Small intestine (tissue), 16 donors: ENCODE results near the gene ADAMTS19. TPM values are rescaled to one million over a fixed set of nuclear protein-coding genes. Genes with fewer than 3 reads are reported as not detected.
"Not testable (repeated sequence)": the region's sequence is repeated elsewhere in the genome, so short reads cannot be mapped to it uniquely, and the experiment has no call there.

Experiments used
- DNase-seq, 2 donors: peaks; one replicate each; pipeline versions ENCODE4 v3.0.0 to v3.0.0-alpha.2; 2013
- FAIRE-seq: peaks from 2 replicates; lab custom pipeline; 2012; peaks lifted over from hg19 to GRCh38; lab: Jason Lieb, UNC
- H3K27ac ChIP-seq, 3 donors: one replicate each; pipeline ENCODE4 v1.5.1; 2013; ENCODE audit warnings: low read length in 2 of 3, mild to moderate bottlenecking in 2 of 3, control low read depth in 1 of 3, inconsistent platforms in 1 of 3, low read depth in 1 of 3, moderate library complexity in 1 of 3
- H3K27me3 ChIP-seq, 3 donors: one replicate each; pipeline ENCODE4 v1.6.1; 2013; ENCODE audit warnings: low read length in 3 of 3, inconsistent platforms in 1 of 3; ENCODE audit not compliant: control insufficient read depth in 3 of 3, insufficient read depth in 3 of 3
- H3K36me3 ChIP-seq, 3 donors: one replicate each; pipeline ENCODE4 v1.6.1; 2013; ENCODE audit warnings: low read length in 3 of 3, inconsistent platforms in 1 of 3, low read depth in 1 of 3, mild to moderate bottlenecking in 1 of 3, moderate library complexity in 1 of 3; ENCODE audit not compliant: control insufficient read depth in 3 of 3, insufficient read depth in 2 of 3
- H3K4me1 ChIP-seq, 3 donors: one replicate each; pipeline ENCODE4 v1.6.1; 2013; ENCODE audit warnings: low read length in 2 of 3, inconsistent platforms in 1 of 3, low read depth in 1 of 3, mild to moderate bottlenecking in 1 of 3, moderate library complexity in 1 of 3; ENCODE audit not compliant: control insufficient read depth in 3 of 3, insufficient read depth in 2 of 3
- H3K4me3 ChIP-seq, 3 donors: one replicate each; pipeline ENCODE4 v1.5.1; 2013; ENCODE audit warnings: low read length in 3 of 3, control low read depth in 1 of 3, inconsistent platforms in 1 of 3, low read depth in 1 of 3, mild to moderate bottlenecking in 1 of 3, moderate library complexity in 1 of 3
- H3K9me3 ChIP-seq, 2 donors: one replicate each; pipeline ENCODE4 v1.6.1; 2013; ENCODE audit warnings: low read depth in 1 of 2, low read length in 1 of 2; ENCODE audit not compliant: control insufficient read depth in 2 of 2, insufficient read depth in 1 of 2
- WGBS, 3 donors: extraction: QIAGEN DNeasy Blood & Tissue Kit; methylation state at CpG; one replicate each; pipeline ENCODE4 v1.1.7; 2013; 5-methylcytosine and 5-hydroxymethylcytosine counted together
- long read RNA-seq, 10 donors: transcript quantifications; one replicate each; lab custom pipeline, GENCODE V29; 2026
- polyA plus RNA-seq, 4 donors: library from polyadenylated mRNA; stranded (reverse) in 3 of 4; unstranded in 1 of 4; fragments of 200-250 nt in 3 of 4; fragments of 120-200 nt in 1 of 4; gene quantifications; one replicate each; pipeline versions ENCODE4 v1.2.1 to v1.2.3, GENCODE V29; 2013
- donor health status: healthy with polysubstance abuse.
- donor health status: control.
- donor health status: control.
- donor health status: Bipolar disorder and iron deficiency.
- donor health status: healthy.

Gene ADAMTS19
- polyA plus RNA-seq: 1 to 10 TPM in 1 of 4 donors, under 1 TPM in 1, not detected in 2; 0.28 to 2.5 TPM
- long read RNA-seq, donor 1: 0 reads
- long read RNA-seq, donor 2, full-length matches to known transcripts: 1 of 1 reads
- long read RNA-seq, donor 2, partial matches to known transcripts: 0 of 1 reads
- long read RNA-seq, donor 2, other reads (novel, unspliced or antisense): 0 of 1 reads
- long read RNA-seq, donor 3: 0 reads
- long read RNA-seq, donor 4: 0 reads
- long read RNA-seq, donor 5: 0 reads
- long read RNA-seq, donor 6: 0 reads
- long read RNA-seq, donor 7, full-length matches to known transcripts: 1 of 1 reads
- long read RNA-seq, donor 7, partial matches to known transcripts: 0 of 1 reads
- long read RNA-seq, donor 7, other reads (novel, unspliced or antisense): 0 of 1 reads
- long read RNA-seq, donor 8: 0 reads
- long read RNA-seq, donor 9: 0 reads
- long read RNA-seq, donor 10: 0 reads

- Histone ChIP-seq H3K4me3 (peak within 1 kb of the TSS; percentile 23 to 73 (median 52)), H3K4me1 (peaks cover 0 to 5% (median 0%) of the 10 kb centered on the region in 3 donors), H3K27me3 (peaks cover 0 to 13% (median 10%) of the 10 kb centered on the region in 3 donors), H3K9me3 (no peaks in the 10 kb centered on the region), H3K27ac (peak within 1 kb of the TSS in 1 of 3 donors; percentile 71), H3K36me3 (no peaks in the 10 kb centered on the region)
- FAIRE-seq (no peak), DNase-seq (peak; percentile 31 to 73)
- 2 to 7% (median 2%) methylated on average over 72 to 75 of the region's 75 CpGs for WGBS, 3 donors
These were observed at the start of gene ADAMTS19 for GRCh38 chr5:129459777-129460671. Gene ADAMTS19 (plus strand): TSS chr5:129460298. CDS start chr5:129460392, 94 bp downstream.

GRCh38 chr5:129410488-129410887 lies 49.6 kb upstream of the ADAMTS19 start:
- DNase-seq (no peak), FAIRE-seq (no peak)
- H3K9me3 ChIP-seq: peaks cover 0 to 7% of the 10 kb centered on the region in 2 donors
- no peak overlapping the region for H3K4me3 ChIP-seq
- no peaks in the 10 kb centered on the region for H3K4me1 ChIP-seq
- no peaks in the 10 kb centered on the region for H3K36me3 ChIP-seq
- H3K27ac ChIP-seq: no peak overlapping the region
- H3K27me3 ChIP-seq: no peaks in the 10 kb centered on the region
- 36 to 45% (median 39%) methylated on average over 5 of the region's 5 CpGs for WGBS, 3 donors

- H3K4me3 ChIP-seq: no peak overlapping the region
- WGBS, 3 donors: 70 to 79% (median 73%) methylated on average over 2 of the region's 2 CpGs
- DNase-seq: no peak
- H3K36me3 ChIP-seq: no peaks in the 10 kb centered on the region
- H3K27me3 ChIP-seq: no peaks in the 10 kb centered on the region
- peaks cover 0 to 7% of the 10 kb centered on the region in 2 donors for H3K9me3 ChIP-seq
- H3K27ac ChIP-seq: no peak overlapping the region
- FAIRE-seq: no peak
- H3K4me1 ChIP-seq: no peaks in the 10 kb centered on the region
These were observed 47.4 kb upstream of the ADAMTS19 start for GRCh38 chr5:129412721-129413120.

GRCh38 chr5:129413570-129413969 lies 46.5 kb upstream of the ADAMTS19 start:
- WGBS, 3 donors: 87 to 96% (median 87%) methylated on average over 2 of the region's 2 CpGs
- FAIRE-seq (no peak), DNase-seq (no peak)
- no peak overlapping the region for H3K27ac ChIP-seq
- no peak overlapping the region for H3K4me3 ChIP-seq
- no peaks in the 10 kb centered on the region for H3K27me3 ChIP-seq
- H3K9me3 ChIP-seq: peaks cover 0 to 7% of the 10 kb centered on the region in 2 donors
- no peaks in the 10 kb centered on the region for H3K4me1 ChIP-seq
- no peaks in the 10 kb centered on the region for H3K36me3 ChIP-seq

GRCh38 chr5:129419292-129419691 lies 40.8 kb upstream of the ADAMTS19 start:
- no peak for FAIRE-seq
- H3K27ac ChIP-seq: no peak overlapping the region
- no peaks in the 10 kb centered on the region for H3K27me3 ChIP-seq
- H3K9me3 ChIP-seq: peaks cover 0 to 3% of the 10 kb centered on the region in 2 donors
- H3K36me3 ChIP-seq: no peaks in the 10 kb centered on the region
- no peak overlapping the region for H3K4me3 ChIP-seq
- WGBS, 3 donors: 83 to 95% (median 95%) methylated on average over 3 of the region's 3 CpGs
- no peak for DNase-seq
- H3K4me1 ChIP-seq: no peaks in the 10 kb centered on the region

- H3K27ac ChIP-seq: no peak overlapping the region
- DNase-seq (no peak), FAIRE-seq (no peak)
- no peaks in the 10 kb centered on the region for H3K4me1 ChIP-seq
- H3K9me3 ChIP-seq: no peaks in the 10 kb centered on the region
- H3K4me3 ChIP-seq: no peak overlapping the region
- H3K36me3 ChIP-seq: no peaks in the 10 kb centered on the region
- no peaks in the 10 kb centered on the region for H3K27me3 ChIP-seq
These were observed 35.1 kb upstream of the ADAMTS19 start for GRCh38 chr5:129425031-129425430.

GRCh38 chr5:129426071-129426470 lies 34.0 kb upstream of the ADAMTS19 start:
- H3K9me3 ChIP-seq: no peaks in the 10 kb centered on the region
- no peaks in the 10 kb centered on the region for H3K27me3 ChIP-seq
- no peaks in the 10 kb centered on the region for H3K36me3 ChIP-seq
- H3K4me3 ChIP-seq: no peak overlapping the region
- DNase-seq (no peak), FAIRE-seq (no peak)
- no peak overlapping the region for H3K27ac ChIP-seq
- no peaks in the 10 kb centered on the region for H3K4me1 ChIP-seq
- 87 to 92% (median 88%) methylated on average over 1 of the region's 1 CpG for WGBS, 3 donors

- not testable (repeated sequence) for H3K4me3 ChIP-seq
- 76 to 91% (median 83%) methylated on average over 5 of the region's 5 CpGs for WGBS, 3 donors
These were observed 31.5 kb upstream of the ADAMTS19 start for GRCh38 chr5:129428636-129429035.

More at GRCh38 chr5:129428636-129429035, 31.5 kb upstream of the ADAMTS19 start:
- not testable (repeated sequence) for H3K36me3 ChIP-seq, H3K4me1 ChIP-seq, FAIRE-seq, H3K27ac ChIP-seq, H3K27me3 ChIP-seq, H3K9me3 ChIP-seq, DNase-seq
